CD4-positive, alpha-beta T cell treated with Interleukin-6 at 100 ng/mL for 8 hours (primary cell): ENCODE results near the gene TAS1R1.
A peak's percentile ranks its signal among the peaks of the same experiment; 100 is the strongest.
"Not testable (repeated sequence)": the region's sequence is repeated elsewhere in the genome, so short reads cannot be mapped to it uniquely, and the experiment has no call there.

ENCODE experiments used
- DNase-seq: peaks from one replicate; pipeline ENCODE4 v3.0.0-alpha.2; 2020; ENCODE audit warnings: mixed read lengths, low spot score

The TAS1R1 gene

GRCh38 chr1:6591222-6591621 is 36.1 kb downstream of the TAS1R1 start:
- DNase-seq, result no peak

GRCh38 chr1:6591644-6592043 is 36.5 kb downstream of the TAS1R1 start:
- DNase-seq, result no peak

GRCh38 chr1:6592441-6592840 is 37.3 kb downstream of the TAS1R1 start:
- no peak for DNase-seq

GRCh38 chr1:6592865-6593593 is 37.9 kb downstream of the TAS1R1 start:
- DNase-seq, result no peak

- no peak for DNase-seq
Observed at GRCh38 chr1:6593810-6594209, 38.7 kb downstream of the TAS1R1 start.

- DNase-seq, result no peak
Observed at GRCh38 chr1:6594977-6595740, 40.1 kb downstream of the TAS1R1 start.

GRCh38 chr1:6596351-6596750 is 41.2 kb downstream of the TAS1R1 start:
- DNase-seq, result no peak

- DNase-seq, result no peak
Observed at GRCh38 chr1:6596886-6597776, 42.0 kb downstream of the TAS1R1 start.

- DNase-seq, result no peak
Observed at GRCh38 chr1:6597777-6598131, 42.6 kb downstream of the TAS1R1 start.

GRCh38 chr1:6599141-6599975 is 44.3 kb downstream of the TAS1R1 start:
- DNase-seq, result peak; percentile 69

GRCh38 chr1:6599991-6600390 is 44.9 kb downstream of the TAS1R1 start:
- not testable (repeated sequence) for DNase-seq

- DNase-seq, result no peak
Observed at GRCh38 chr1:6600410-6601048, 45.4 kb downstream of the TAS1R1 start.

- peak; percentile 81 for DNase-seq
Observed at GRCh38 chr1:6601049-6601922, 46.2 kb downstream of the TAS1R1 start.

GRCh38 chr1:6601923-6602668 is 47.0 kb downstream of the TAS1R1 start:
- DNase-seq, result no peak

- peak; percentile 86 for DNase-seq
Observed at GRCh38 chr1:6602669-6603237, 47.6 kb downstream of the TAS1R1 start, which contains the start of gene KLHL21. Gene KLHL21 (minus strand): TSS chr1:6602869. CDS start chr1:6602817, 52 bp downstream.

GRCh38 chr1:6603238-6603914 is 48.3 kb downstream of the TAS1R1 start:
- peak; percentile 38 for DNase-seq

GRCh38 chr1:6603915-6604558 is 48.9 kb downstream of the TAS1R1 start:
- DNase-seq, result no peak
